SKM-1 (cell line): ENCODE results near the gene DENND2C.
"Not testable (repeated sequence)": the region's sequence is repeated elsewhere in the genome, so short reads cannot be mapped to it uniquely, and the experiment has no call there.

Experiments
- DNase-seq: peaks from one replicate; lab custom pipeline; 2025; ENCODE audit not compliant: unreplicated experiment; lab: John Stamatoyannopoulos, UW

Gene DENND2C

DNA sequence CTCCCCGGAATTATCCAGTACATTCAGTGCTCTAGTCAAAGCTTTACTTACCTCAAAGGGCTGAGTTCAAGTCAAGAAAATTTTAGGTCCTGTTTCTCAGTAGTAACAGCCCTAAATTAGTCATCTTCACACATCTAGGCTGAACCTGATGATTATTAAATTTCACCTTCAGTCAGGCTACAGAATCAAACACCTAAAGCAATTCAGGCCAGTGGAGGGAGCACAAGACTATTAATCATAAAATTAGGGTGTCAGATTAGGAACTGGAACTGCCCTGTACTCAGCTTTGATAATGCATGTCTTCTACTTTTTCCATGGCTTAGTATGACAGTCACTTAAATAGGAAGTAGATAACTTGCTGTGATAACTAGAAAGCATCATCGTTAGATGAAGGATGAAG is 60.0 kb downstream of the DENND2C start:
- no peak for DNase-seq

DNA sequence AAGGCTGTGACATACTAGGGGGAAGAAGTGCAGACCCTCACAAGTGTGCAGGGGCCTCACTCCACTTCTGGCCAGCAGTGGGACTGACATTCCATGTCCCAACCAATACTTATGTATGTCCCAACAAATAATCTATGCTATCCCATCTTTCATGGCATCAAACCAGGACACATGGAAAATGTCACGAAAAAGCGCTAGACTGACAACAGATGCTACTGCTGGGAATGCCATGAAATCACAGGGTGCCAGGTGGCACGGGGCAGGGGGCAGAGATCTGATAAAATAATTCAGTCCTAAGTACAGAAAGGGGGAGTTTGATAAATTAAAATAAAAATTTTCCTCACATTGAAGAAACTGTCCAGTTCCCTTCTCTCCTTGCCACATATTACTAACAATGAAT is 60.8 kb downstream of the DENND2C start:
- no peak for DNase-seq

DNA sequence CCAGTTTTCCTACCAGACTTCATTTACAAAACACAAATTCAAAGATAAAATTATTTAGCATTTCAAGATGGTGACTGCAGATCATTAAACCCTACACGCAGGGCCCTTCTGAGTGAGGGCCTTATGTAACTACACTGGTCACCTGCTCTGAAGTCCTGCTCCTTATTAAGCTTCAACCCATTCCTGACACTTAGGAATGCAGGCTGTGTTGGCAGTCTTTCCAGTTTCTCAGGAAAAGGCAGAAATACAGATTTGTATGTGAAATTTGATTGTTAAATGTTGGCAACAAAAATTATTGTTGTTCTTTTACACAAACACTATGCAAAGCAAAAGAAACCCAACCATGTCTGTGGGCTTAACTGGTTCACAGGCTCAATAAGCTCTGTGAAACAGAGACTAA is 62.6 kb downstream of the DENND2C start:
- no peak for DNase-seq

DNA sequence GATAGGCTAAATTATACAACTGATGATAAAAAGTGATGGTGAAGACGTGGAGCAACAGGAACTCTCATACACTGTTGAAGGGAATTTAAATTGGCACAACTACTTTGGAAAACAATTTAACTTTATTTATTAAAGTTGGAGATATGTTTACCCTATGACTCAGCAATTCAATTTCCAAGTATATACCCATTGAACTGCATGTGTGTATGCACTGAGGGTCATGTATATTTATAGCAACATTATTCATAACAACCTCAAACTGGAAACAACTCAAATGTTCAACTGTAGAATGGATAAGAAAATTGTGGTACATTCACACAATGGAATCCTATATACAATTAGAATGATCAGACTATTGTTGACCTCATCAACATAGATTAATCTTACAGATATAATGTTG is 71.9 kb downstream of the DENND2C start:
- DNase-seq: no peak

DNA sequence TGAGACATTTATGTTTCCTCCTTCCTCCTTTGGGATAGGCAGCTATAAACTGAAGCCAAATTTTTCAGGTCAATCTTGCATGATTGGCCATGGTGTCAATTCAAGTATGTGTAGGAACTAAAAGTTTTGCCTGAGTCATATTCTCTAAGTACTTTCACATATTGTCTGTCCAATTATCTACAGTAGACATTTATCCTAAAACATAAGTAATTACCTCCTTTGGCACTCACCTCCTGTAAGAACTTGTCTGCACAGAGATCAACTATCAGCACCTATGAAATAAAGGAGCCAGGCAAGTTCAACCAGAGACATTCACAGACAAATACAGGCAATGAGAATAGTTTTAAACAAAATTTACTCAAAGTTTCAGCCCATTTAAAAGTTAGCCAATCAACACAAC is 74.2 kb downstream of the DENND2C start:
- DNase-seq: no peak

DNA sequence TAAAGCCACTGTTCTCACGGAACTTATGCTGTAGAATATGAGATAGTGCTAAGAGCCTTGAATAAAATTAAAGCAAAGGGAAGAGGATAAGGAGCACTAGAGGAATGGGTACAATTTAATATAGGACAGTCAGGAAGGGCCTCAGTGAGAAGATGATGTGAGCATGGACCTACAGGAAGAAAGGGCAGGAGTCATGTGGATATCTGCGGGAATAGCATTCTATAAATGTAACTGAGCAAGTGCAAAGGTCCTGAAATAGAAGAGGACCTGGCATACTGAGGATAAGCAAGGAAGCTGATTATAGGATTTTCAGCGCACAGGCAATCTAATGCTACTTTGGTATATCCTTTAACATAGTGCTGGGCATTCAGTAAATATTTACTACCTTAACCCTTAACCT is 75.8 kb downstream of the DENND2C start:
- no peak for DNase-seq

DNA sequence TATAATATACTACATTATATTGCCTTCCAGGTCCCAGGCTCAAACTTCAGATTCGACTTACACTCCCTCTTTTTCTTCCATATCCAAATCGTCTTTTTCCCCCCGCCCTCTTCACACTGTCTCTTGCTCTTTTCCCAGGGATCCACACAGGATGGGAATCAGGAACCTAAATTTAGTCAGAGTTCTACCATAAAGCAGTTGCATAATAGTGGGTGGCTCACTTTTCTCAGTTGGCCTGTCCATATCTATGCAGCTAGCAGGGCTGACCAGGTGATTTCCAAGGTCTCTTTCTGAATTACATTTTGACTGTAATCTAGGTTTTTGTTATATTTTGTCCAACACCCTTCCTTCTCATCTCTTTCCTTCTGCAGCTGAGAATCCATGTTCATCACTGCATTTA is 80.7 kb downstream of the DENND2C start:
- DNase-seq: no peak

DNA sequence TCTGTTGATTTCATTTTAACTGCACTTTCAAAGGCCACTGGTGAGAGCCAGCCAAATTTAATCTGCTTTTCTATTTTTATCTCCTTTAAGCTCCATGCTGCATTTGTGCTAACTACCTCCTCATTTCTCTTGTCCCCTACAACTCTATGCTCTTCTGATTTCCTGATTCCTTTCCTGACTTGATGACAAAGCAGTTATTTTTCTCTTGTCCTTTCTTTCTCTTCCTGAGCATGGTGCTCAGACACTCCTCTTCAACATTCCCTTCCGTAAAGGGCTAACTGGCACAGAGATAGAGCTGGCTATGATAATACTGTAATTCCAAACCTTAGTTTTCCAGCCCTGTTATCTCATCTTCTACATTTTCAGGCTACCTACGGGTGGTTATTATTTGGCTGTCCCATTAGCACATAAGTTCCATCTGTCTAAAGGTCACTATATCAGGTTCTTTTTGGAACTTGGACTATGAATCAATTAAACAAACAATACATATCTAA is 81.6 kb downstream of the DENND2C start:
- no peak for DNase-seq

DNA sequence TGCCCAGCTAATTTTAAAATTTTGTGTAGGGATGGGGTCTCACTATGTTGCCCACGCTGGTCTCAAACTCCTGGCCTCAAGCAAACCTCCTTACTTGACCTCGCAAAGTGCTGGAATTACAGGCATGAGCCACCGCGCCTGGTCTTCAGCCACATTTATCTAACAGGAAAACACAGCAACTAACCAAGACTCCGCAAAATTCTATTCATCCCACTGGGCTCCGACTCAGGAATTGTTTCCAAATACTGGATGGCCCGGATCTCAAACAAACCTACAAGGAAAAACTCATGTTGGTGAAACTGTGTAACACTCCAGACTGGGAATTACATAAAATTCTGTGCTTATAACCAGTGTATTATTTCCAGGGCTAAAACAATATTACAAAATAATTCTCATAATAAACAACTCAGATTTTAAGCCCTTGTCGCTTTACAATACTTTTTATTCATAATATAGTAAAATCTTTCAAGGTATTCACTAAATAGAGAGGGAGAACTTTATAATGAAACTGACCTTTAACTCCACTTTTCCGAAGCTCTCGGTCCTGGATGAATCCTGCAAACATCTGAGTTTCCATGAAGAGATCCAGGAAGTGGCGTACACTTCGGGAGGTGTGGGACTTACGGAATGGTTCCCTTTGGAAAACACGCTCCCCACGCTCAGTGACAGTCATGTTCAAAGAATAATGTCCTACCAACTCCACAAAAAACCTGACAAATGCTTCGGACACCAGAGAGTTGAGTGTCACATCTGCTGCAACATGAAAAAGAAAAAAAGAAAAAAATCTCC is 82.5 kb downstream of the DENND2C start:
- DNase-seq: no peak

DNA sequence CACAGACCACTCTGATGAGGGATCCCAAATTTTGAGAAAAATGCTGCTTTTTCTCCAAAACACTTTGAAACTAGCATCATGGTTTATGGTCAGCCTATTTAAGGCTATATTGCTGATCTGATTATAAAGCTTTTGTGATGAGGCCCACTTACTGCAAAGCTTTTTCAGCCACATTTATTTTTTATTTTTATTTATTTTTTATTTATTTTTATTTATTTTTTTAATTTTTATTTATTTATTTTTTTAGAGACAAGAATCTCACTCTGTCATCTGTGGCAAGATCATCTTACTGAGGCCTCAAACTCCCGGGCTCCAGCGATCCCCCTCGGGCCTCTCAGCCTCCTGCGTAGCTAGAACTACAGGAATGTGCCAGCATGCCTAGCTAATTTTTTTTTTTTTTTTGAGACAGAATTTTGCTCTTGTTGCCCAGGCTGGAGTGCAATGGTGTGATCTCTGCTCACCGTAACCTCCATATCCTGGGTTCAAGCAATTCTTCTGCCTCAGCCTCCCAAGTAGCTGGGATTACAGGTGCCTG is 83.3 kb downstream of the DENND2C start:
- no peak for DNase-seq

DNA sequence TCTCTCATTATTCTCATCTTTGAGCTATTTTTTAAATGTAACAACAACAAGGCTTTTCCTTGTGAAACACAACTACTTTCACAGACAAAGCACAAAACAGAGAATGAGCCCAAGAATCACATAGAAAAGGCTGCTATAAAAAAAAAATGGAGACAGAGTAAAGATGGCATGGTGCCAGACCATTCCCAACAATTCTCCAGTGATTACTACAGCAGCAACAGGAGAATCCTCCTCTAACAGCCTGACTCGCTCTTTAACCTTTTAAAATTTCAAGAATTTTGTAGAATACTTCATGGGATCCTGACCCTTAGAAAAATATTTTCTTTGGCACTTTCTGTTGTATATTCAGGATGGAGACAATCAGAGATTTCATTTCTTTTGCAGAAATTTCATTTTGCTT is 84.6 kb downstream of the DENND2C start:
- no peak for DNase-seq

DNA sequence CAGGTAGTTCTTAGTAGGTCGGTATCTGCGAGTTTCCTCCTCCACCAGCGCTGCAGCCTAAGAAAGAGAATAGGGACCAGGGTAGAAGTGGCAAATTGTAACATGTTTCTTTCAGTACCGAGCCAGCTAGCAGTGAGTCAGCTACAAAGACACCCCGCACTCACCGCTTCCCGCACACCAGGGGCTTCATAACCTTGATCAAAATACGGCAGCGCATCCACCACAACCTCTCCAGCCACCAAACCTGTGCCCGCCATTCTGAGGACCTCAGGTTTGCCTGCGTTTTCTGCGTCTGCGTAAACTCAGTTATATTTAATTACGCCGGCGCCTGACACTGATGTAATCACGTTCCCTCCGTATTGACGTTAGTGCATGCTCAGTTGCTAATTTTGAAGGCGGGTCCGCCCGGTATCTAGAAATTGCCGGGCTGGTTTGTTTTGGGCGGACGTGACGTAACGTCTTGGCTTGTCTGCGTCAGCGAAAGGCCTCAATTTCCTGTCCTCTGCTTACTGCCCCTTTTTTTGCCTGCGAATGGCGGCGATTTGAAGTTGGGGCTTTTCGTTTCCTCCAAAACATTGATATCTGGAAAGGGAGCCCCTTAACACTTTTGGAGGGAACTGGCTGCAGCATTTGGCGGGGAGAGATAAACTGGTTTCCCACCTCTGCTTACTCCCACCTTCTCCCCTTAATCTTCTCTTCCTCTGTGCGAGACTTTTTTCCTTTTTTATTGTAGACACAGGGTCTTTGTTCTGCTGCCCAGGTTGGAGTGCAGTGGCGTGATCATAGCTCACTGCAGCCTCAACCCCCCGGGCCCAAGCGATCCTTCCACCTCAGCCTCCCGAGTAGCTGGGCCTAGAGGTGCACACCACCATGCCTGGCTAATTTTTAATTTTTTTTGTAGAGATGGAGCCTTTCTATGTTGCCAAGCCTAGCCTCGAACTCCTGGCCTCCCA is 88.2 kb downstream of the DENND2C start, which contains the start of gene BCAS2:
Gene BCAS2, minus strand, starts transcription at position 281 of the 953 bp plus-strand sequence. Its CDS starts 24 bp downstream, at position 257.
- peak; percentile 94 for DNase-seq

DNA sequence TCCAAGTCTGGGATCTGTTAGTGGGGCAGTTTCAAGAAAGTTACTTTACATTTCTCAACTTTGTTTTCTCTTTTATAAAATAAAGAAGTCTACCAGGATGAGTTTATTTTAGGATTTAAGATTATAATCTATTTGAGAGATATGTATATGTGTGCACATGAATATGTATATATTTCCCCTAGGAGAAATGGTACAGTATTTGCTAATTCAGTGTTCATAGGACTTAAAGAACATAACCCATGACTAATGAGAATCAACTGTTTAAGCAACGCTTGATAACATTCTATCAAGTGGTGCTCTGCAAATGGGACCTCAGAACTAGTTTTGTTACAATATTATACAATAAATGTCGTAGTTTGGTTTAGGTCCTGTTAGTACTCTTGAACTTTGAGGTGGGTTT is 95.5 kb downstream of the DENND2C start:
- no peak for DNase-seq

DNA sequence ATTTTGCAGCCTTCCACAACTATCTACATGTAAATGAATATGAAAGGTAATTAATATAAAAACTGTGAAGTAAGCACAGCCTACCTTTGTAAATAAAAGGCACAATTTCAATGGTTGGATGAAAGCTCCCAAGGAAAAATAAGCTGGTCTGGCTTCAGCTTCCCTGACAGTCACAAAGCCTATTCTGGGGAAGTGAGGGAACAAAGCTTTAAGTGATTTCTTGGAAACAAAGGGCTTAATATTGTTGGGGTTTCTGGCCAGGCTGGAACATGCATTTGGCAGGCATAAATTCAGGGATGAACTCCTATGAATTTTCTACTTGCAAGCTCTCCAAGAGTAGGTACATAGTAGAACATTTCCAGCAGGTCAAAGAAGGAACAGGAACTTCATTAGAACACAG is 105.7 kb downstream of the DENND2C start:
- DNase-seq: no peak

DNA sequence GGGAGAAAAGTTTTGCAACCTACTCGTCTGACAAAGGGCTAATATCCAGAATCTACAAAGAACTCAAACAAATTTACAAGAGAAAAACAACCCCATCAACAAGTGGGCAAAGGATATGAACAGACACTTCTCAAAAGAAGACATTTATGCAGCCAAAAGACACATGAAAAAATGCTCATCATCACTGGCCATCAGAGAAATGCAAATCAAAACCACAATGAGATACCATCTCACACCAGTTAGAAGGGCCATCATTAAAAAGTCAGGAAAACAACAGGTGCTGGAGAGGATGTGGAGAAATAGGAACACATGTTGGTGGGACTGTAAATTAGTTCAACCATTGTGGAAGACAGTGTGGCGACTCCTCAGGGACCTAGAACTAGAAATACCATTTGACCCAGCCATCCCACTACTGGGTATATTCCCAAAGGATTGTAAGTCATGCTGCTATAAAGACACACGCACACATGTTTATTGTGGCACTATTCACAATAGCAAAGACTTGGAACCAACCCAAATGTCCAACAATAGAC is 106.8 kb downstream of the DENND2C start:
- not testable (repeated sequence) for DNase-seq

DNA sequence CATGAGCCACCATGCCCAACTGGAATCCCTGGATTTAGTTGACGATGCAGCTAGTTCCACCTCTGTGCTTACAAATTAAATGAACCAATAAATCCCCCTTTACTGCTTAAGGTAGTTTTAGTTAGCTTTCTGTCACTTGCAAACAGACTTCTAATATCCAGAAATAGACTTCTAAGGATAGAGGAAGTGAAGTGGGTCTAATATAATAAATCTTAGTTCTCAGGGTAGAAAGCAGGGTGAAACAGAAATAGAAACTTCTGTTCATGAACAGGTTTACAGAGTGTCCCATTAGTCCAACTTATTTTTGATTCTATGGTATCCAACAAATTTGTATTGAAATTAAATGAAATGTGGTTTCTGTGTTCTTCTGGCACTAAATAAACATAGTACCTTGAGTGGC is 108.5 kb downstream of the DENND2C start:
- DNase-seq: no peak

DNA sequence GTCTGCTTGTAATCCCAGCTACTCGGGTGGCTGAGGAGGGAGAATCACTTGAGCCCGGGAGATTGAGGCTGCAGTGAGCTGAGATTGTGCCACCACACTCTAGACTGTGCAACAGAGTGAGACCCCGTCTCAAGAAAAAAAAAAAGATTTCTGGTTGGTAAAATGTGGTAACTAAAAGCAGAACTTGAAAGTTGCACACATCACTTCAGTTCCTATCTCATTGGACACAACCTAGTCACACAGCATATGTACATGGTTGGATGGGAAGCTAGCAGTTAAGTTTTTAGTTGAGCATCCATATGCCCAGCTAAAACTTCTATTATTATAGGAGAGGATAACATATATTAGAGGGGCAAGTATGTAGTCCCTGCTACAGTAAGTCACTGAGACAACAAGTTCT is 110.5 kb downstream of the DENND2C start:
- DNase-seq: peak; percentile 22

DNA sequence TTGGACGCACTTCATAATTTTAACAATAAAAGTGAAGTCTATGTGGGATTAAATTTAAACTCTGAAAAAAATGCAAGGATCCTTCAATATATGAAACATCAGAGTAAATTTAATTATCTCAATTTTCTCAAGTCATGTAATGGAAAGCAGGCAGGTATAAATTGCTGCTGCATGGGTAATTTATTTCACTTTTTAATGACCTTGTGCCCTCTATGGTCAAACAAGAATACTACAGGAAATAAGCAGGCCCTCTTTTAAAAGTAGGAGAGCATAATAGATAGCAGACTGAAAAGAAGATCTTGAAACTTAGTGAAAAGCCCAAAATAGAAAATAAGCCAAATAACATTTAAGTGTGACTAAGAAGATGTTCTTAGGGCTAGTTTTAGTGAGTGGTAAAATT is 111.3 kb downstream of the DENND2C start:
- DNase-seq: no peak

DNA sequence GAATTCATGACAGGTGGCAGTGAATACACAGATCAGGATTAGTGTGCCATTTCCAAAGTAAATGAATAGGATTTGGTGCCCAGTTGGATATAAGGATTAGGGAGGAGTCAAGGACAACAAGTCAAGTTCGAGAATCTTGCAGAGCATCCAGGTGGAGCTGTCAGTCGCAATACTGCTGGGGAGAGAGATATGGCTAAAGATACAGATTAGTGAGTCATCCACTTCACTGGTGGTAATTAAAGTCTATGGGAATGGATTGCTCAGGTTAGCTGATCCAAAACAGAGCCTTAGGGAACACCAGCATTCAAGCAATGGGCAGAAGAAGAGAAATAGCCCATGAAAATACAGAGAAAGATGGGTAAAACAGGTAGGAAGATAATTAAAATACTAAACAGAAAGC is 115.3 kb downstream of the DENND2C start:
- DNase-seq: no peak

DNA sequence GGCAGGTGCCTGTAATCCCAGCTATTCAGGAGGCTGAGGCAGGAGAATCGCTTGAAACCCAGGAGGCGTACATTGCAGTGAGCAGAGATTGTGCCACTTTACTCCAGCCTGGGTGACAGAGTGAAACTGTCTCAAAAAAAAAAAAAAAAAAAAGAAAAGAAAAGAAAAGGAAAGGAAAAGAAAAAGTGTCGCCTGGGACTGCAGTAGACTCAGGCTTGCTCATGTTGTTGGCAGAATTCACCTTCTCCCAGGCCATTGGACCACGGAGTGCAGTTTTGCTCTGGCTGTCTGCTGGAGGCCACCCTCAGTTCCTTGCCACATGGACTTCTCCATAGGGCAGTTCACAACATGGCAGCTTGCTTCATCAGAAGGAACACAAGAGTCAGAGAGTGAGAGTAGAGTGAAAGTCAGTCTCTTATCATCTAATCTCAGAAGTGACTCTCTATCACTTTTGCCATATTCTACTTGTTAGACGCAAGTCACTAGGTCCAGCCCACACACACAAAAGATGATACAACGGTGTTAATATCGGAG is 117.7 kb downstream of the DENND2C start:
- DNase-seq: no peak

DNA sequence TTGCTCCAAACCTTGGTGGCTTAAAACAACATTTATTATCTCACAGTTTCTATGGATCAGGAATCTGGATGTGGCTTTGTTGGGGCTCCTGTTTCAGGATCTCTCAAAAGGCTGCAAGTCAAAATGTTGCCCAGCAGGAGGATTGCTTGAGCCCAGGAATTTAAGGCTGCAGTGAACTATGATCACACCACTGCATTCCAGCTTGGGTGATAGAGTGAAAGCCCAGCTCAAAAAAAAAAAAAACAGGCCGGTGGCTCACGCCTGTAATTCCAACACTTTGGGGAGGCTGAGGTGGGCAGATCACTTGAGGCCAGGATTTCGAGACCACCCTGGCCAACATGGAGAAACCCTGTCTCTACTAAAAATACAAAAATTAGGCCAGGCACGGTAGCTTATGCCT is 118.4 kb downstream of the DENND2C start:
- no peak for DNase-seq
